ENCODE data around the gene ESR2. TPM values are rescaled to one million over a fixed set of nuclear protein-coding genes. Genes with fewer than 3 reads are reported as not detected.
"Not testable (repeated sequence)": the region's sequence is repeated elsewhere in the genome, so short reads cannot be mapped to it uniquely, and the experiment has no call there.

ESR2 gene
- total RNA-seq, 1 donor from 2014 or later = 0.06 TPM

- TF ChIP-seq CTCF (conservative IDR thresholded peaks at IDR 0.05; ENCODE audit: low read depth, low read length) = no peak
- DNase-seq (ENCODE audit: low read depth) = no peak
- H3K4me3 ChIP-seq (ENCODE audit: low read depth, low read length) = no peak overlapping the region
Observed at GRCh38 chr14:64060199-64060545, 234.0 kb downstream of the ESR2 start.

GRCh38 chr14:64059454-64060198 is 234.5 kb downstream of the ESR2 start:
- no peak overlapping the region for H3K4me3 ChIP-seq (ENCODE audit: low read depth, low read length)
- no peak for TF ChIP-seq CTCF (conservative IDR thresholded peaks at IDR 0.05; ENCODE audit: low read depth, low read length)
- no peak for DNase-seq (ENCODE audit: low read depth)

GRCh38 chr14:64053694-64054669 is 240.2 kb downstream of the ESR2 start:
- peak; percentile 4 for DNase-seq (ENCODE audit: low read depth)
- H3K4me3 ChIP-seq (ENCODE audit: low read depth, low read length) = no peak overlapping the region
- TF ChIP-seq CTCF (conservative IDR thresholded peaks at IDR 0.05; ENCODE audit: low read depth, low read length) = no peak

GRCh38 chr14:64049616-64050381 is 244.4 kb downstream of the ESR2 start:
- H3K4me3 ChIP-seq (ENCODE audit: low read depth, low read length) = no peak overlapping the region
- no peak for DNase-seq (ENCODE audit: low read depth)
- no peak for TF ChIP-seq CTCF (conservative IDR thresholded peaks at IDR 0.05; ENCODE audit: low read depth, low read length)

- no peak for TF ChIP-seq CTCF (conservative IDR thresholded peaks at IDR 0.05; ENCODE audit: low read depth, low read length)
- no peak overlapping the region for H3K4me3 ChIP-seq (ENCODE audit: low read depth, low read length)
- DNase-seq (ENCODE audit: low read depth) = no peak
Observed at GRCh38 chr14:64045091-64045490, 249.1 kb downstream of the ESR2 start.

GRCh38 chr14:64043296-64043695 is 250.9 kb downstream of the ESR2 start:
- DNase-seq (ENCODE audit: low read depth); H3K4me3 ChIP-seq (ENCODE audit: low read depth, low read length): not testable (repeated sequence)

GRCh38 chr14:64040044-64040443 is 254.1 kb downstream of the ESR2 start:
- TF ChIP-seq CTCF (conservative IDR thresholded peaks at IDR 0.05; ENCODE audit: low read depth, low read length) = no peak
- no peak overlapping the region for H3K4me3 ChIP-seq (ENCODE audit: low read depth, low read length)
- DNase-seq (ENCODE audit: low read depth) = no peak
